DMS153 (cell line): Measurements from ENCODE around the gene BSX.

Experiments used
- DNase-seq: peaks from one replicate; lab custom pipeline; 2025; lab: John Stamatoyannopoulos, UW

The BSX gene

GRCh38 chr11:122954455-122954854 lies 27.2 kb downstream of the BSX start:
- DNase-seq, result no peak

GRCh38 chr11:122951211-122951610 lies 30.4 kb downstream of the BSX start:
- no peak for DNase-seq

- no peak for DNase-seq
Observed at GRCh38 chr11:122938557-122938956, 43.1 kb downstream of the BSX start.

- DNase-seq, result no peak
Observed at GRCh38 chr11:122937983-122938382, 43.7 kb downstream of the BSX start.

- no peak for DNase-seq
Observed at GRCh38 chr11:122933416-122933815, 48.2 kb downstream of the BSX start.

GRCh38 chr11:122931510-122931909 lies 50.1 kb downstream of the BSX start:
- DNase-seq, result no peak
